ENCODE data around the gene GAL3ST3. TPM values are rescaled to one million over a fixed set of nuclear protein-coding genes. Genes with fewer than 3 reads are reported as not detected.

The GAL3ST3 gene
- total and polyA plus RNA-seq, 2 of the 8 experiments (the other 6 are each of a cell fraction or from before 2014, with no cell fraction given) = 21.1 to 21.4 TPM

- TF ChIP-seq CEBPB (IDR thresholded peaks at IDR 0.05; ENCODE audit: low read depth, low read length) (no peak), JUND (IDR thresholded peaks at IDR 0.05; ENCODE audit: low read length) (no peak), CHD7 (IDR thresholded peaks at IDR 0.05; ENCODE audit: insufficient replicate concordance, low read length) (no peak), USF2 (IDR thresholded peaks at IDR 0.05; ENCODE audit: low read length) (no peak)
These were observed 12.6 kb downstream of the GAL3ST3 start (continued) for GRCh38 chr11:66036334-66036710.

Measured in H1 (cell line).